Metanephros (tissue), 2 donors: ENCODE data around the gene FBXO24. TPM values are rescaled to one million over a fixed set of nuclear protein-coding genes. Genes with fewer than 3 reads are reported as not detected.

Source experiments
- small RNA-seq: library from RNA; depleted of rRNA; stranded (forward); fragments of <200 nt; gene quantifications from one replicate; pipeline ENCODE3, GENCODE V24; 2014; ENCODE audit warnings: low replicate concordance
- total RNA-seq: library from RNA; depleted of rRNA; stranded (reverse); fragments of >200 nt; gene quantifications from one replicate; pipeline ENCODE4 v1.2.3, GENCODE V29; 2014

FBXO24 gene, protein sequence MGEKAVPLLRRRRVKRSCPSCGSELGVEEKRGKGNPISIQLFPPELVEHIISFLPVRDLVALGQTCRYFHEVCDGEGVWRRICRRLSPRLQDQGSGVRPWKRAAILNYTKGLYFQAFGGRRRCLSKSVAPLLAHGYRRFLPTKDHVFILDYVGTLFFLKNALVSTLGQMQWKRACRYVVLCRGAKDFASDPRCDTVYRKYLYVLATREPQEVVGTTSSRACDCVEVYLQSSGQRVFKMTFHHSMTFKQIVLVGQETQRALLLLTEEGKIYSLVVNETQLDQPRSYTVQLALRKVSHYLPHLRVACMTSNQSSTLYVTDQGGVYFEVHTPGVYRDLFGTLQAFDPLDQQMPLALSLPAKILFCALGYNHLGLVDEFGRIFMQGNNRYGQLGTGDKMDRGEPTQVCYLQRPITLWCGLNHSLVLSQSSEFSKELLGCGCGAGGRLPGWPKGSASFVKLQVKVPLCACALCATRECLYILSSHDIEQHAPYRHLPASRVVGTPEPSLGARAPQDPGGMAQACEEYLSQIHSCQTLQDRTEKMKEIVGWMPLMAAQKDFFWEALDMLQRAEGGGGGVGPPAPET
- 0.82 TPM for total RNA-seq

DNA sequence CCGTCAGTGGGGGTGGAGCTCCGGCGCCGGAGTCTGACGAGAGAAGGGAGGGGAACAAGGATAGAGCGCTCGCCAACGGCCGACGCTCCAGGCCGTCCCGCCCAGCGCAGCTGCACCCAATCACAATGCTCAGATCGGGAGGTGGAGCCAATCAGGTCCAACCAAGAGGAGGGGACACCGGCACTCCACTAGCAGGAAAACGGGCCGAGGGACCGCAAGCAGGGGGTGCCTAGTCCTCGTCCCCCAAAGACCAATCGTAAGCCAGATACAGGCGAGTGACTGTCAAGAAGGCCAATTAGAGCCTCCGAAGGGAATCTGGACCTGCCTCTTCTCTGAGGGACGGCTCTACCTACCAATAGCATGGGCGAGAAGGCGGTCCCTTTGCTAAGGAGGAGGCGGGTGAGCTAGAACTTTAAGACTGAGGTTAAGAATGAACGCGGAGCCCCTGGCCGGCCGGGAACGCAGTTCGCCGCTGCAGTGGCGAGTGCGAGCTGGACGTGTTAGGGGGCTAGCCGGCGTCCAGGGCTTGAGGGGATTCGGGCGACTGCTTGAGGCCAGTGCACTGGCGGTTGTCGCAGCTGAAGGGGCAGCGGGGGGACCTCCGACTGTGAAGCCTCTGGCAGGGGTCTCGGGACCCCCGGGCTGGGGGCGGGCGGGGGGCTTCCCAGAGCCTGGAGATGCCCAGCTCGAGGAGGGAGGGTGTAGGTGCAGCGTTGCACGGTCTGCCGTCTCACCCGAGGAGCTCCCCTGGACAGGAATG, at the start of gene FBXO24:
FBXO24 (plus strand) TSS at position 63 of the 760 bp plus-strand sequence; CDS start at position 361, 298 bp downstream.

GRCh38 chr7:100538654-100539435, 47.3 kb upstream of the FBXO24 start, which contains the start of gene AGFG2:
Gene AGFG2 (plus strand): TSS chr7:100539203. CDS start chr7:100539347, 144 bp downstream.

GRCh38 chr7:100573691-100574361, 12.3 kb upstream of the FBXO24 start, which contains the start of gene SAP25:
Gene SAP25 (minus strand): TSS chr7:100573900. CDS start chr7:100573742, 158 bp downstream.

DNA sequence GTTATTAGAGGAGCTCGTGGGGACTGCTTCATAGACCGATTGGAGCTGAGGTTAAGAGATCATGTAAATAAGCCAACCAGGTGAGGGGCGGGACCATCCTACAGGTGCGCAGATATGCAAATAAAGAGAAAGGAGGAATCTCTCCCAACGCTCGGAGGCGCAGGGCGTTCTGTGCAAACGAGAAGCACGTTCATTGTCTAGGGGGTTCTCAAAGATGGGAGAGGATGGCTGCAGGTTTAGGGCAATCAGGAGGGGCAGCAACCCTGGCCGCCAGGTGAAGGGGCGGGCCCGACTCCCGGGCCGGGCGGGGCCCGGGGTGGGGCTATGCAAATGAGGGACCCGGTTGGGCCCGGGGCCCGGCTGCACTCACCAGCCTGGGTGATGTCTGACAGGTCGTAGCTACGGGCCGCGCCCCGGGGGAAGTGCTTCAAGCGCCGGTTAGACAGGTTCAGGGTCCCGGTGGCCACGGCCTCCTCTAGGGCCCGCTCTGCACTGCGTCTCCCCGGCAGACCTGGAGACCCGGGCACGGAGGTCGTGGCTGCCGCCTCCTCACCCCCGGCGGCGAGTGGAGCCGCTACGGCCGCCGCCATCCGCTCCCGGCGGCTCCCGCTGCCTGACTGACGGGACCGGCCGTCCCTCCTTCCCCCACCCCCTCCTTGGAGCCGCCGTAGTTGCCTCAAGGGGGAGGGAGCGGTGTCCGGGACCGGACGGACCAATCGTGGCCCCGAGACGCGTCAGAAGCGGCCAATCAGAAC, 440 bp upstream of the FBXO24 start, which contains the start of gene LRCH4:
LRCH4 (minus strand) TSS at position 619 of the 755 bp plus-strand sequence; CDS start at position 590, 29 bp downstream.

DNA sequence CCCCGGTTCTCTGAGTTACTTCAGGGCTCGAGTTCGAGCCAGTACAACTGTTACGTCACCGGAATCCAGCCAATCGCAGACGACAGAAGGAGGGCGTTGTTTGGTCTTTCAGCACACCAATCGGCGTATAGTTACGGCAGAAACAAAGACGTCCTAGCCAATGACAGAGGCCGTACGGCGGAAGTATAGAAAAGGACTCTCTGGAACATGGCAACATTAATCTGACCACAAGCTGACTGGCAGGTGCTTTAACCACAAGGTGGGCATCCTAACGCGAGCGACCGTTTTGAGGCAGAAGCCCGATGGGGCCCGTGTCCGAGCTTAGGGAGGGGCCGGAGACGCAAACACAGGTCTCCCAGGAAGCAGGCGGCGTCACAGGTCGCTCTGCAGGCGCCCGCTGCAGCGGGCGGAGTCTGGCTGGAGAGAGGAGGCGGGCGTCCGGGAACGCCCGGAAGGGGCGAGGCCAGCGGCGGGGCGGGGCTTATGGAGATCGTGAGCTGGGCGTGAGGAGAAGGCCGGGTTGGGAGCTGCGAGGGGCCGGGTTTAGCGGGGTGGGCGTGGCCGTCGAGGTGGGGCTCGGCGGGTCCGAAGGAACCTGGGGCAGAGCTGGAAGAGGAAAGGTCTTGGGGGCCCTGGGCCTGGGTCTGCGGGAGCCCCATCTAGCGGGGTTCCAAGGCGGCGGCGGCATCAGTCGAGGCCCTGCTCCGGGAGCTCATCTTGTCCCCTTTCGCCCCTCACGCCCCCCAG, 26.0 kb downstream of the FBXO24 start, which contains the start of gene MOSPD3:
MOSPD3 (plus strand) TSS at position 558 of the 747 bp plus-strand sequence. CDS start 252 bp downstream, outside the sequence.

GRCh38 chr7:100641463-100641859, 55.3 kb downstream of the FBXO24 start, which contains the start of gene TFR2:
Gene TFR2 (minus strand): TSS chr7:100641552. CDS start chr7:100641509, 43 bp downstream.

Small RNA genes lying within 50 kb of the gene (small RNA-seq; reads per million reads assigned to genes)
- not detected for gene SAP25

Other genes starting within 250 kb of the FBXO24 start
- 39.7 TPM for gene PILRB, start 228.2 kb upstream of the FBXO24 start, total RNA-seq
- gene PILRA, start 212.8 kb upstream of the FBXO24 start, total RNA-seq: 6.1 TPM
- 2.0 TPM for gene ZCWPW1, start 157.6 kb upstream of the FBXO24 start, total RNA-seq
- 42.0 TPM for gene MEPCE, start 156.5 kb upstream of the FBXO24 start, total RNA-seq
- gene PPP1R35, start 149.8 kb upstream of the FBXO24 start, total RNA-seq: 20.1 TPM
- 0.58 TPM for gene SPACDR, start 122.1 kb upstream of the FBXO24 start, total RNA-seq
- gene TSC22D4, start 107.1 kb upstream of the FBXO24 start, total RNA-seq: 41.9 TPM
- 2.9 TPM for gene NYAP1, start 102.4 kb upstream of the FBXO24 start, total RNA-seq
- gene AGFG2, start 47.1 kb upstream of the FBXO24 start, total RNA-seq: 13.9 TPM
- gene SAP25, start 12.4 kb upstream of the FBXO24 start, total RNA-seq: 2.7 TPM
- 43.5 TPM for gene LRCH4, start 199 bp upstream of the FBXO24 start, total RNA-seq
- 101 TPM for gene PCOLCE, start 16.0 kb downstream of the FBXO24 start, total RNA-seq
- 15.4 TPM for gene MOSPD3, start 26.2 kb downstream of the FBXO24 start, total RNA-seq
- gene TFR2, start 55.2 kb downstream of the FBXO24 start, total RNA-seq: 5.3 TPM
- not detected for gene ACTL6B, start 70.1 kb downstream of the FBXO24 start, total RNA-seq
- gene GNB2, start 87.4 kb downstream of the FBXO24 start, total RNA-seq: 209 TPM
- 36.3 TPM for gene GIGYF1, start 107.9 kb downstream of the FBXO24 start, total RNA-seq
- 46.1 TPM for gene POP7, start 119.8 kb downstream of the FBXO24 start, total RNA-seq
- not detected for gene EPO, start 134.1 kb downstream of the FBXO24 start, total RNA-seq
- not detected for gene ZAN, start 147.3 kb downstream of the FBXO24 start, total RNA-seq
- gene EPHB4, start 241.2 kb downstream of the FBXO24 start, total RNA-seq: 91.7 TPM